HuH-7 (cell line): Measurements from ENCODE around the gene SRD5A3.

Experiments
- DNase-seq: peaks from one replicate; pipeline ENCODE4 v3.0.0; 2011; ENCODE audit warnings: low spot score

Gene SRD5A3

GRCh38 chr4:55409468-55410171 lies 63.6 kb downstream of the SRD5A3 start:
- DNase-seq = no peak

DNA sequence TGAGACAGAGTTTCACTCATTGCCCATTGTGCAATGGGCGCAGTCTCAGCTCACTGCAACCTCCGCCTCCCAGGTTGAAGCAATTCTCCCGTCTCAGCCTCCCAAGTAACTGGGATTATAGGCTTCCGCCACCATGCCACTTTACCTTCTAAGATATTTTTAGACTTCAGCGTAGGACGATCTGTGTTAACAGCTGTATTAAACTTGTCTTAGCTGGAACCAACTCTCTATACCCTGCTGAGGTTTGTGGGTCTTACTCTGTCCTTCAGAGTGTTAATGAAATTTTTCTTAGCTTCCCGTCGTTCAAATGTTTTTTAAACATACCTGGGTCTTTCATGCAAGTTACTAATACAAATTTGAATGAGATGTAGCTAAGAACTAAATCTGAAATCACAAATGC lies 64.4 kb downstream of the SRD5A3 start:
- DNase-seq = no peak

DNA sequence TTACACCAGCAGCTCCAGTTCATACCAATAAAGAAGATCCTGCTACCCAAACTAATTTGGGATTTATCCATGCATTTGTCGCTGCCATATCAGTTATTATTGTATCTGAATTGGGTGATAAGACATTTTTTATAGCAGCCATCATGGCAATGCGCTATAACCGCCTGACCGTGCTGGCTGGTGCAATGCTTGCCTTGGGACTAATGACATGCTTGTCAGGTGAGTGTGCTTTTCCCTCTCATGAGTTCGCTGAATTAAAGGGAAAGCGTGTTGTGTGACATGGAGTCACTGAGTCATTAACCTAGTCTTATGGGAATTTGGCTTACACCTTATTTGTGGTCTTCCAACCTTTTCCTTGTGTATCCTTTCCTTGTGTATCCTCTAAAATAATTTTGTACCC lies 65.6 kb downstream of the SRD5A3 start:
- DNase-seq = no peak

- no peak for DNase-seq
Measured at GRCh38 chr4:55416176-55416575, 70.1 kb downstream of the SRD5A3 start.
